GM12878 (cell line): ENCODE measurements around the gene PDS5A. TPM values are rescaled to one million over a fixed set of nuclear protein-coding genes. Genes with fewer than 3 reads are reported as not detected.

ENCODE experiments used
- CHD2 ChIP-seq: IDR thresholded peaks from 2 replicates; pipeline ENCODE4 v1.6.1; 2011; ENCODE audit warnings: low read depth, low read length, improper control_type of control experiment, borderline replicate concordance
- NFXL1 ChIP-seq: fragments of 450-650 bp; IDR thresholded peaks from 2 replicates; pipeline ENCODE4 v1.6.1; 2017; ENCODE audit warnings: antibody characterized with exemption, mild to moderate bottlenecking, borderline replicate concordance
- SPI1 ChIP-seq: IDR thresholded peaks from 2 replicates; pipeline ENCODE4 v1.6.1; 2011; ENCODE audit warnings: low read depth, mild to moderate bottlenecking, low read length, moderate library complexity, borderline replicate concordance; ENCODE audit not compliant: insufficient read depth
- polyA plus RNA-seq, 11 experiments: library from polyadenylated mRNA; depleted of rRNA in 4 of 11; unstranded in 6 of 11; stranded (reverse) in 5 of 11; fragments of >200 nt; fragmentation: Nextera tagmentation in 4 of 11; fragmentation: Illumina TruSeq in 1 of 11; extraction: Ambion mirVana in 4 of 11; extraction: Trizol in 1 of 11; gene quantifications; 1 replicate in 1 of 11; 2 replicates in 10 of 11; pipeline versions ENCODE4 v1.2.1 to v1.2.3, GENCODE V29; 2011 to 2016; ENCODE audit warnings: inconsistent platforms in 2 of 11, missing spikeins in 2 of 11, low read depth in 1 of 11
- total RNA-seq, 4 experiments: library from RNA; depleted of rRNA in 3 of 4; stranded (reverse); fragments of >200 nt in 3 of 4; fragmentation: Illumina TruSeq in 1 of 4; extraction: Trizol in 1 of 4; gene quantifications; 2 replicates each; pipeline versions ENCODE4 v1.2.1 to v1.2.3, GENCODE V29; 2013 to 2021
- TF ChIP-seq, protein P1 (sequence below): IDR thresholded peaks from 2 replicates; pipeline ENCODE4 v1.6.1; 2012; ENCODE audit warnings: improper control_type of control experiment, low read depth, low read length; ENCODE audit not compliant: insufficient replicate concordance
- TF ChIP-seq, protein P2 (sequence below): IDR thresholded peaks from 2 replicates; pipeline ENCODE4 v1.6.1; 2012; ENCODE audit warnings: low read length, inconsistent platforms

The PDS5A gene
- total and polyA plus RNA-seq, 10 of the 15 experiments (the other 5 are each of a cell fraction or from before 2014, with no cell fraction given) = 13.7 to 69.7 (median 52.3) TPM

DNA sequence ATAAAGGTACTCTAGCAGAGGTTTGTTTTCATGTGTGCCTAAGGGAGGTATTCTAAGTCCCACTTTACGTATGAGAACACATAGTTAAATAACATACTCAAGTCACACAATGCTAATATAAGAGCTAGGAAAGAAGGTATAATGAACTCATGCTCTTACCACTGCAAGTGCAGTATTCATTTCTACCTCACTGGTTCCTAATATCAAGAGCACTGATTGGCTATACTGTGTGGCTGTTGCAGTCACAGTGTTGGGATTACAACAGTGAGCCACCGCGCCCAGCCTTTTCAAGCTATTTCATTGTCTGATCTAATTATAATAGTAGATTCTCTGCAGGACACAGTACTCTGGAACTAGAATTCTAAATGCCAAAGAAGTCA, 84.0 kb downstream of the PDS5A start (continued):
- TF ChIP-seq, protein P1, sequence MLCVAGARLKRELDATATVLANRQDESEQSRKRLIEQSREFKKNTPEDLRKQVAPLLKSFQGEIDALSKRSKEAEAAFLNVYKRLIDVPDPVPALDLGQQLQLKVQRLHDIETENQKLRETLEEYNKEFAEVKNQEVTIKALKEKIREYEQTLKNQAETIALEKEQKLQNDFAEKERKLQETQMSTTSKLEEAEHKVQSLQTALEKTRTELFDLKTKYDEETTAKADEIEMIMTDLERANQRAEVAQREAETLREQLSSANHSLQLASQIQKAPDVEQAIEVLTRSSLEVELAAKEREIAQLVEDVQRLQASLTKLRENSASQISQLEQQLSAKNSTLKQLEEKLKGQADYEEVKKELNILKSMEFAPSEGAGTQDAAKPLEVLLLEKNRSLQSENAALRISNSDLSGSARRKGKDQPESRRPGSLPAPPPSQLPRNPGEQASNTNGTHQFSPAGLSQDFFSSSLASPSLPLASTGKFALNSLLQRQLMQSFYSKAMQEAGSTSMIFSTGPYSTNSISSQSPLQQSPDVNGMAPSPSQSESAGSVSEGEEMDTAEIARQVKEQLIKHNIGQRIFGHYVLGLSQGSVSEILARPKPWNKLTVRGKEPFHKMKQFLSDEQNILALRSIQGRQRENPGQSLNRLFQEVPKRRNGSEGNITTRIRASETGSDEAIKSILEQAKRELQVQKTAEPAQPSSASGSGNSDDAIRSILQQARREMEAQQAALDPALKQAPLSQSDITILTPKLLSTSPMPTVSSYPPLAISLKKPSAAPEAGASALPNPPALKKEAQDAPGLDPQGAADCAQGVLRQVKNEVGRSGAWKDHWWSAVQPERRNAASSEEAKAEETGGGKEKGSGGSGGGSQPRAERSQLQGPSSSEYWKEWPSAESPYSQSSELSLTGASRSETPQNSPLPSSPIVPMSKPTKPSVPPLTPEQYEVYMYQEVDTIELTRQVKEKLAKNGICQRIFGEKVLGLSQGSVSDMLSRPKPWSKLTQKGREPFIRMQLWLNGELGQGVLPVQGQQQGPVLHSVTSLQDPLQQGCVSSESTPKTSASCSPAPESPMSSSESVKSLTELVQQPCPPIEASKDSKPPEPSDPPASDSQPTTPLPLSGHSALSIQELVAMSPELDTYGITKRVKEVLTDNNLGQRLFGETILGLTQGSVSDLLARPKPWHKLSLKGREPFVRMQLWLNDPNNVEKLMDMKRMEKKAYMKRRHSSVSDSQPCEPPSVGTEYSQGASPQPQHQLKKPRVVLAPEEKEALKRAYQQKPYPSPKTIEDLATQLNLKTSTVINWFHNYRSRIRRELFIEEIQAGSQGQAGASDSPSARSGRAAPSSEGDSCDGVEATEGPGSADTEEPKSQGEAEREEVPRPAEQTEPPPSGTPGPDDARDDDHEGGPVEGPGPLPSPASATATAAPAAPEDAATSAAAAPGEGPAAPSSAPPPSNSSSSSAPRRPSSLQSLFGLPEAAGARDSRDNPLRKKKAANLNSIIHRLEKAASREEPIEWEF = no peak
- TF ChIP-seq, protein P2, sequence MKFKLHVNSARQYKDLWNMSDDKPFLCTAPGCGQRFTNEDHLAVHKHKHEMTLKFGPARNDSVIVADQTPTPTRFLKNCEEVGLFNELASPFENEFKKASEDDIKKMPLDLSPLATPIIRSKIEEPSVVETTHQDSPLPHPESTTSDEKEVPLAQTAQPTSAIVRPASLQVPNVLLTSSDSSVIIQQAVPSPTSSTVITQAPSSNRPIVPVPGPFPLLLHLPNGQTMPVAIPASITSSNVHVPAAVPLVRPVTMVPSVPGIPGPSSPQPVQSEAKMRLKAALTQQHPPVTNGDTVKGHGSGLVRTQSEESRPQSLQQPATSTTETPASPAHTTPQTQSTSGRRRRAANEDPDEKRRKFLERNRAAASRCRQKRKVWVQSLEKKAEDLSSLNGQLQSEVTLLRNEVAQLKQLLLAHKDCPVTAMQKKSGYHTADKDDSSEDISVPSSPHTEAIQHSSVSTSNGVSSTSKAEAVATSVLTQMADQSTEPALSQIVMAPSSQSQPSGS = no peak
- TF ChIP-seq CHD2 (no peak), SPI1 (no peak), NFXL1 (no peak)
